WTC11 (cell line): ENCODE measurements around the gene SAMSN1. TPM values are rescaled to one million over a fixed set of nuclear protein-coding genes. Genes with fewer than 3 reads are reported as not detected.

Source experiments
- ATAC-seq: fragments of 200-7000 bp; cut with Tn5 transposase; 2 replicates; pipeline ENCODE4 v1.10.0; 2021; ENCODE audit warnings: mild to moderate bottlenecking, moderate library complexity
- CTCF ChIA-PET: fragments of 300-600 bp; sonication (Branson Sonifier 250); formaldehyde crosslinking; loops from one replicate; lab custom pipeline; 2021; ENCODE audit warnings: antibody characterized with exemption; lab: Charles Lee
- POLR2A ChIA-PET: fragments of 350-600 bp; sonication (Branson Sonifier 250); formaldehyde crosslinking; loops from one replicate; lab custom pipeline; 2021; ENCODE audit warnings: antibody characterized with exemption; lab: Charles Lee
- DNase-seq: peaks from one replicate; pipeline ENCODE4 v3.0.0; 2021; ENCODE audit warnings: low spot score
- H3K27ac Mint-ChIP-seq: 2 replicates; pipeline ENCODE4 v1.8.0; 2021; ENCODE audit warnings: mixed read lengths
- H3K27me3 Mint-ChIP-seq: 2 replicates; pipeline ENCODE4 v1.8.0; 2021; ENCODE audit warnings: low read depth, mild to moderate bottlenecking, moderate library complexity, mixed read lengths
- H3K36me3 Mint-ChIP-seq: 2 replicates; pipeline ENCODE4 v1.8.0; 2021; ENCODE audit warnings: mixed read lengths
- H3K4me1 Mint-ChIP-seq: 2 replicates; pipeline ENCODE4 v1.8.0; 2022; ENCODE audit warnings: mixed read lengths
- H3K4me3 Mint-ChIP-seq: 2 replicates; pipeline ENCODE4 v1.8.0; 2021; ENCODE audit warnings: mild to moderate bottlenecking, moderate library complexity, mixed read lengths
- H3K9me3 Mint-ChIP-seq: 2 replicates; pipeline ENCODE4 v1.8.0; 2021; ENCODE audit warnings: mixed read lengths
- CREB1 ChIP-seq: sonication (generic); formaldehyde crosslinking; IDR thresholded peaks from 2 replicates; pipeline ENCODE4 v1.8.0; 2023; ENCODE audit warnings: mild to moderate bottlenecking, missing genetic modification reagents
- CREM ChIP-seq: sonication (generic); formaldehyde crosslinking; IDR thresholded peaks from 2 replicates; pipeline ENCODE4 v1.8.1; 2022; ENCODE audit warnings: mild to moderate bottlenecking, missing genetic modification reagents, moderate library complexity
- GABPB1 ChIP-seq: sonication (generic); formaldehyde crosslinking; IDR thresholded peaks from 2 replicates; pipeline ENCODE4 v1.8.1; 2023; ENCODE audit warnings: mild to moderate bottlenecking, missing genetic modification reagents
- GRHL2 ChIP-seq: fragments of 250-450 bp; sonication (Bioruptor Pico); IDR thresholded peaks from 2 replicates; pipeline ENCODE4 v1.8.0; 2022; ENCODE audit warnings: mild to moderate bottlenecking, moderate library complexity; ENCODE audit not compliant: insufficient replicate concordance, severe bottlenecking
- IRF2 ChIP-seq: sonication (generic); formaldehyde crosslinking; IDR thresholded peaks from 2 replicates; pipeline ENCODE4 v1.8.0; 2022; ENCODE audit warnings: low read depth, missing genetic modification reagents, borderline replicate concordance
- MYBL2 ChIP-seq: sonication (generic); formaldehyde crosslinking; IDR thresholded peaks from 2 replicates; pipeline ENCODE4 v1.8.1; 2023; ENCODE audit warnings: mild to moderate bottlenecking, moderate library complexity, missing genetic modification reagents
- NFYB ChIP-seq: sonication (generic); formaldehyde crosslinking; conservative IDR thresholded peaks from 2 replicates; pipeline ENCODE4 v1.8.0; 2022; ENCODE audit warnings: low read depth, missing genetic modification reagents
- SMAD3 ChIP-seq: sonication (generic); formaldehyde crosslinking; IDR thresholded peaks from 2 replicates; pipeline ENCODE4 v1.8.0; 2022; ENCODE audit warnings: missing genetic modification reagents, mild to moderate bottlenecking, borderline replicate concordance
- SMAD4 ChIP-seq: sonication (generic); formaldehyde crosslinking; IDR thresholded peaks from 2 replicates; pipeline ENCODE4 v1.8.0; 2022; ENCODE audit warnings: mild to moderate bottlenecking, missing genetic modification reagents
- ZNF671 ChIP-seq: fragments of 250-450 bp; sonication (Bioruptor Pico); IDR thresholded peaks from 2 replicates; pipeline ENCODE4 v1.8.0; 2021; ENCODE audit warnings: mild to moderate bottlenecking
- total RNA-seq: library from RNA; stranded (reverse); gene quantifications from 3 replicates; pipeline ENCODE4 v1.2.3, GENCODE V29; 2021
- TF ChIP-seq, protein P1 (sequence below): sonication (generic); formaldehyde crosslinking; IDR thresholded peaks from 2 replicates; pipeline ENCODE4 v1.8.0; 2022; ENCODE audit warnings: mild to moderate bottlenecking, missing genetic modification reagents
- TF ChIP-seq, protein P2 (sequence below): sonication (generic); formaldehyde crosslinking; IDR thresholded peaks from 2 replicates; pipeline ENCODE4 v1.8.1; 2022; ENCODE audit warnings: low read depth, missing genetic modification reagents, borderline replicate concordance
- TF ChIP-seq, protein P3 (sequence below): fragments of 250-450 bp; sonication (Bioruptor Pico); IDR thresholded peaks from 2 replicates; pipeline ENCODE4 v1.9.0; 2021; ENCODE audit warnings: mild to moderate bottlenecking, borderline replicate concordance
- TF ChIP-seq, protein P4 (sequence below): sonication (generic); formaldehyde crosslinking; conservative IDR thresholded peaks from 2 replicates; pipeline ENCODE4 v1.8.1; 2022; ENCODE audit warnings: mild to moderate bottlenecking, missing genetic modification reagents
- TF ChIP-seq, protein P5 (sequence below): fragments of 250-450 bp; sonication (Bioruptor Pico); IDR thresholded peaks from 2 replicates; pipeline ENCODE4 v1.9.0; 2021; ENCODE audit warnings: mild to moderate bottlenecking
- TF ChIP-seq, protein P6 (sequence below): sonication (generic); formaldehyde crosslinking; IDR thresholded peaks from 2 replicates; pipeline ENCODE4 v1.8.0; 2022; ENCODE audit warnings: missing genetic modification reagents
- TF ChIP-seq, protein P7 (sequence below): sonication (generic); formaldehyde crosslinking; IDR thresholded peaks from 2 replicates; pipeline ENCODE4 v1.8.1; 2023; ENCODE audit warnings: mild to moderate bottlenecking, missing genetic modification reagents, moderate library complexity
- TF ChIP-seq, protein P8 (sequence below): sonication (generic); formaldehyde crosslinking; IDR thresholded peaks from 2 replicates; pipeline ENCODE4 v1.8.1; 2022; ENCODE audit warnings: missing genetic modification reagents, borderline replicate concordance

SAMSN1 gene
- total RNA-seq, 1 experiment from 2014 or later = 1.2 TPM

DNA sequence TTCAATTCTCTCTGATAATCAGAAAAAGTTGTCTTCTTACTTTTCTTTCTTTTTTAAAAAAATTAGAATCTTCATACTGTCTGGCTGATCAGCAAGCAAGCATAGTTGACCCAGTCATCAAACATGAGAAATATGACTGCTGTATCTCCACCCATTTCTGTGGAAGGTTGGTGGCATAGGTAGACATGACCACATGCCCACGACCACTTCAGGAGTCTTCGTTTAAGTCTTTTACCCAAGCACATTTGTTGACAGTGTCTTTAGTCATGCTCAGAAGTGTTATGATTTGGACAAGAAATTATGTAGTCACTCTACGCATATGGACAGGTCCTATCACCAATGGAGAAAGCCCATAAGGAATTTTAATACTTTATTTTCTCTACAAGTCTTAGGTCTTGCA lies 88.4 kb downstream of the SAMSN1 start:
- Mint-ChIP-seq H3K9me3 (peaks cover 9% of the 10 kb centered on the region), H3K4me3 (no peak overlapping the region), H3K27ac (no peak overlapping the region), H3K4me1 (peaks cover 27% of the 10 kb centered on the region)
- ChIA-PET CTCF (no interaction called here), POLR2A (no interaction called here)
- ATAC-seq (no peak), DNase-seq (no peak)
- TF ChIP-seq, protein P1, sequence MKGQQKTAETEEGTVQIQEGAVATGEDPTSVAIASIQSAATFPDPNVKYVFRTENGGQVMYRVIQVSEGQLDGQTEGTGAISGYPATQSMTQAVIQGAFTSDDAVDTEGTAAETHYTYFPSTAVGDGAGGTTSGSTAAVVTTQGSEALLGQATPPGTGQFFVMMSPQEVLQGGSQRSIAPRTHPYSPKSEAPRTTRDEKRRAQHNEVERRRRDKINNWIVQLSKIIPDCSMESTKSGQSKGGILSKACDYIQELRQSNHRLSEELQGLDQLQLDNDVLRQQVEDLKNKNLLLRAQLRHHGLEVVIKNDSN (CRISPR knock-in tag) = no peak
- TF ChIP-seq ZNF671 (CRISPR knock-in tag) (no peak), SMAD3 (CRISPR knock-in tag) (no peak), MYBL2 (no peak), GRHL2 (CRISPR knock-in tag) (no peak), GABPB1 (no peak)
- TF ChIP-seq, all 79 proteins: peak for 0
- Mint-ChIP-seq H3K36me3 (peaks cover 3% of the 10 kb centered on the region; the same call in 1 of the 2 replicates), H3K27me3 (no peaks in the 10 kb centered on the region)

DNA sequence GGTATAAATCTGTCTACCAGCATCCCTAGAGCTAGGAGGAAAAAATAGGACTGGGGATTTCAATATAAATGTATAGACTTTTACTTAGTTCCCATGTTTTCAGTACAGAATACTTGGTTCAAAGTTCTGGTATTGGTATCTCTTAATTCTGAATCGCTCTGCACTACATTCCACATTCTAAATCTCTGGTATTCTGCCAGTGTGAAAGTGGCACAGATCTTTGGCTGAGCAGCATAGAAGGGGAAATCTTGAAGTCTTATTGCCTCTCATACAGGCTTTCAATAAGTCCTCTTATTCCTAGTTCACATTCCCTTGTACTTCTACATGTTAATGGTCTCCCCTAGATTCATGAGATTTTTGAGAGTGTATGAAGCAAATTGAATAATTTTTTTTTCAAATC lies 89.2 kb downstream of the SAMSN1 start:
- POLR2A ChIA-PET = no interaction called here
- Mint-ChIP-seq H3K27ac (no peak overlapping the region), H3K4me1 (peaks cover 27% of the 10 kb centered on the region), H3K4me3 (no peak overlapping the region), H3K9me3 (peaks cover 9% of the 10 kb centered on the region), H3K27me3 (no peaks in the 10 kb centered on the region), H3K36me3 (peaks cover 3% of the 10 kb centered on the region; the same call in 1 of the 2 replicates)
- DNase-seq = no peak
- ATAC-seq = no peak
- CTCF ChIA-PET = no interaction called here
- TF ChIP-seq, protein P2, sequence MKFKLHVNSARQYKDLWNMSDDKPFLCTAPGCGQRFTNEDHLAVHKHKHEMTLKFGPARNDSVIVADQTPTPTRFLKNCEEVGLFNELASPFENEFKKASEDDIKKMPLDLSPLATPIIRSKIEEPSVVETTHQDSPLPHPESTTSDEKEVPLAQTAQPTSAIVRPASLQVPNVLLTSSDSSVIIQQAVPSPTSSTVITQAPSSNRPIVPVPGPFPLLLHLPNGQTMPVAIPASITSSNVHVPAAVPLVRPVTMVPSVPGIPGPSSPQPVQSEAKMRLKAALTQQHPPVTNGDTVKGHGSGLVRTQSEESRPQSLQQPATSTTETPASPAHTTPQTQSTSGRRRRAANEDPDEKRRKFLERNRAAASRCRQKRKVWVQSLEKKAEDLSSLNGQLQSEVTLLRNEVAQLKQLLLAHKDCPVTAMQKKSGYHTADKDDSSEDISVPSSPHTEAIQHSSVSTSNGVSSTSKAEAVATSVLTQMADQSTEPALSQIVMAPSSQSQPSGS (CRISPR knock-in tag) = no peak
- no peak for TF ChIP-seq NFYB (CRISPR knock-in tag)
- TF ChIP-seq, protein P3, sequence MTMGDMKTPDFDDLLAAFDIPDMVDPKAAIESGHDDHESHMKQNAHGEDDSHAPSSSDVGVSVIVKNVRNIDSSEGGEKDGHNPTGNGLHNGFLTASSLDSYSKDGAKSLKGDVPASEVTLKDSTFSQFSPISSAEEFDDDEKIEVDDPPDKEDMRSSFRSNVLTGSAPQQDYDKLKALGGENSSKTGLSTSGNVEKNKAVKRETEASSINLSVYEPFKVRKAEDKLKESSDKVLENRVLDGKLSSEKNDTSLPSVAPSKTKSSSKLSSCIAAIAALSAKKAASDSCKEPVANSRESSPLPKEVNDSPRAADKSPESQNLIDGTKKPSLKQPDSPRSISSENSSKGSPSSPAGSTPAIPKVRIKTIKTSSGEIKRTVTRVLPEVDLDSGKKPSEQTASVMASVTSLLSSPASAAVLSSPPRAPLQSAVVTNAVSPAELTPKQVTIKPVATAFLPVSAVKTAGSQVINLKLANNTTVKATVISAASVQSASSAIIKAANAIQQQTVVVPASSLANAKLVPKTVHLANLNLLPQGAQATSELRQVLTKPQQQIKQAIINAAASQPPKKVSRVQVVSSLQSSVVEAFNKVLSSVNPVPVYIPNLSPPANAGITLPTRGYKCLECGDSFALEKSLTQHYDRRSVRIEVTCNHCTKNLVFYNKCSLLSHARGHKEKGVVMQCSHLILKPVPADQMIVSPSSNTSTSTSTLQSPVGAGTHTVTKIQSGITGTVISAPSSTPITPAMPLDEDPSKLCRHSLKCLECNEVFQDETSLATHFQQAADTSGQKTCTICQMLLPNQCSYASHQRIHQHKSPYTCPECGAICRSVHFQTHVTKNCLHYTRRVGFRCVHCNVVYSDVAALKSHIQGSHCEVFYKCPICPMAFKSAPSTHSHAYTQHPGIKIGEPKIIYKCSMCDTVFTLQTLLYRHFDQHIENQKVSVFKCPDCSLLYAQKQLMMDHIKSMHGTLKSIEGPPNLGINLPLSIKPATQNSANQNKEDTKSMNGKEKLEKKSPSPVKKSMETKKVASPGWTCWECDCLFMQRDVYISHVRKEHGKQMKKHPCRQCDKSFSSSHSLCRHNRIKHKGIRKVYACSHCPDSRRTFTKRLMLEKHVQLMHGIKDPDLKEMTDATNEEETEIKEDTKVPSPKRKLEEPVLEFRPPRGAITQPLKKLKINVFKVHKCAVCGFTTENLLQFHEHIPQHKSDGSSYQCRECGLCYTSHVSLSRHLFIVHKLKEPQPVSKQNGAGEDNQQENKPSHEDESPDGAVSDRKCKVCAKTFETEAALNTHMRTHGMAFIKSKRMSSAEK (CRISPR knock-in tag) = no peak
- no peak for TF ChIP-seq IRF2 (CRISPR knock-in tag)
- TF ChIP-seq, protein P4, sequence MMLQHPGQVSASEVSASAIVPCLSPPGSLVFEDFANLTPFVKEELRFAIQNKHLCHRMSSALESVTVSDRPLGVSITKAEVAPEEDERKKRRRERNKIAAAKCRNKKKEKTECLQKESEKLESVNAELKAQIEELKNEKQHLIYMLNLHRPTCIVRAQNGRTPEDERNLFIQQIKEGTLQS (CRISPR knock-in tag) = no peak
- TF ChIP-seq, protein P5, sequence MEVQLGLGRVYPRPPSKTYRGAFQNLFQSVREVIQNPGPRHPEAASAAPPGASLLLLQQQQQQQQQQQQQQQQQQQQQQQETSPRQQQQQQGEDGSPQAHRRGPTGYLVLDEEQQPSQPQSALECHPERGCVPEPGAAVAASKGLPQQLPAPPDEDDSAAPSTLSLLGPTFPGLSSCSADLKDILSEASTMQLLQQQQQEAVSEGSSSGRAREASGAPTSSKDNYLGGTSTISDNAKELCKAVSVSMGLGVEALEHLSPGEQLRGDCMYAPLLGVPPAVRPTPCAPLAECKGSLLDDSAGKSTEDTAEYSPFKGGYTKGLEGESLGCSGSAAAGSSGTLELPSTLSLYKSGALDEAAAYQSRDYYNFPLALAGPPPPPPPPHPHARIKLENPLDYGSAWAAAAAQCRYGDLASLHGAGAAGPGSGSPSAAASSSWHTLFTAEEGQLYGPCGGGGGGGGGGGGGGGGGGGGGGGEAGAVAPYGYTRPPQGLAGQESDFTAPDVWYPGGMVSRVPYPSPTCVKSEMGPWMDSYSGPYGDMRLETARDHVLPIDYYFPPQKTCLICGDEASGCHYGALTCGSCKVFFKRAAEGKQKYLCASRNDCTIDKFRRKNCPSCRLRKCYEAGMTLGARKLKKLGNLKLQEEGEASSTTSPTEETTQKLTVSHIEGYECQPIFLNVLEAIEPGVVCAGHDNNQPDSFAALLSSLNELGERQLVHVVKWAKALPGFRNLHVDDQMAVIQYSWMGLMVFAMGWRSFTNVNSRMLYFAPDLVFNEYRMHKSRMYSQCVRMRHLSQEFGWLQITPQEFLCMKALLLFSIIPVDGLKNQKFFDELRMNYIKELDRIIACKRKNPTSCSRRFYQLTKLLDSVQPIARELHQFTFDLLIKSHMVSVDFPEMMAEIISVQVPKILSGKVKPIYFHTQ = no peak
- TF ChIP-seq SMAD4 = no peak
- TF ChIP-seq CREB1 (CRISPR knock-in tag) = no peak
- TF ChIP-seq, protein P6, sequence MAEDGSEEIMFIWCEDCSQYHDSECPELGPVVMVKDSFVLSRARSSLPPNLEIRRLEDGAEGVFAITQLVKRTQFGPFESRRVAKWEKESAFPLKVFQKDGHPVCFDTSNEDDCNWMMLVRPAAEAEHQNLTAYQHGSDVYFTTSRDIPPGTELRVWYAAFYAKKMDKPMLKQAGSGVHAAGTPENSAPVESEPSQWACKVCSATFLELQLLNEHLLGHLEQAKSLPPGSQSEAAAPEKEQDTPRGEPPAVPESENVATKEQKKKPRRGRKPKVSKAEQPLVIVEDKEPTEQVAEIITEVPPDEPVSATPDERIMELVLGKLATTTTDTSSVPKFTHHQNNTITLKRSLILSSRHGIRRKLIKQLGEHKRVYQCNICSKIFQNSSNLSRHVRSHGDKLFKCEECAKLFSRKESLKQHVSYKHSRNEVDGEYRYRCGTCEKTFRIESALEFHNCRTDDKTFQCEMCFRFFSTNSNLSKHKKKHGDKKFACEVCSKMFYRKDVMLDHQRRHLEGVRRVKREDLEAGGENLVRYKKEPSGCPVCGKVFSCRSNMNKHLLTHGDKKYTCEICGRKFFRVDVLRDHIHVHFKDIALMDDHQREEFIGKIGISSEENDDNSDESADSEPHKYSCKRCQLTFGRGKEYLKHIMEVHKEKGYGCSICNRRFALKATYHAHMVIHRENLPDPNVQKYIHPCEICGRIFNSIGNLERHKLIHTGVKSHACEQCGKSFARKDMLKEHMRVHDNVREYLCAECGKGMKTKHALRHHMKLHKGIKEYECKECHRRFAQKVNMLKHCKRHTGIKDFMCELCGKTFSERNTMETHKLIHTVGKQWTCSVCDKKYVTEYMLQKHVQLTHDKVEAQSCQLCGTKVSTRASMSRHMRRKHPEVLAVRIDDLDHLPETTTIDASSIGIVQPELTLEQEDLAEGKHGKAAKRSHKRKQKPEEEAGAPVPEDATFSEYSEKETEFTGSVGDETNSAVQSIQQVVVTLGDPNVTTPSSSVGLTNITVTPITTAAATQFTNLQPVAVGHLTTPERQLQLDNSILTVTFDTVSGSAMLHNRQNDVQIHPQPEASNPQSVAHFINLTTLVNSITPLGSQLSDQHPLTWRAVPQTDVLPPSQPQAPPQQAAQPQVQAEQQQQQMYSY (CRISPR knock-in tag) = no peak
- no peak for TF ChIP-seq CREM
- TF ChIP-seq, protein P7, sequence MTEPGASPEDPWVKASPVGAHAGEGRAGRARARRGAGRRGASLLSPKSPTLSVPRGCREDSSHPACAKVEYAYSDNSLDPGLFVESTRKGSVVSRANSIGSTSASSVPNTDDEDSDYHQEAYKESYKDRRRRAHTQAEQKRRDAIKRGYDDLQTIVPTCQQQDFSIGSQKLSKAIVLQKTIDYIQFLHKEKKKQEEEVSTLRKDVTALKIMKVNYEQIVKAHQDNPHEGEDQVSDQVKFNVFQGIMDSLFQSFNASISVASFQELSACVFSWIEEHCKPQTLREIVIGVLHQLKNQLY (CRISPR knock-in tag) = no peak
- TF ChIP-seq, protein P8, sequence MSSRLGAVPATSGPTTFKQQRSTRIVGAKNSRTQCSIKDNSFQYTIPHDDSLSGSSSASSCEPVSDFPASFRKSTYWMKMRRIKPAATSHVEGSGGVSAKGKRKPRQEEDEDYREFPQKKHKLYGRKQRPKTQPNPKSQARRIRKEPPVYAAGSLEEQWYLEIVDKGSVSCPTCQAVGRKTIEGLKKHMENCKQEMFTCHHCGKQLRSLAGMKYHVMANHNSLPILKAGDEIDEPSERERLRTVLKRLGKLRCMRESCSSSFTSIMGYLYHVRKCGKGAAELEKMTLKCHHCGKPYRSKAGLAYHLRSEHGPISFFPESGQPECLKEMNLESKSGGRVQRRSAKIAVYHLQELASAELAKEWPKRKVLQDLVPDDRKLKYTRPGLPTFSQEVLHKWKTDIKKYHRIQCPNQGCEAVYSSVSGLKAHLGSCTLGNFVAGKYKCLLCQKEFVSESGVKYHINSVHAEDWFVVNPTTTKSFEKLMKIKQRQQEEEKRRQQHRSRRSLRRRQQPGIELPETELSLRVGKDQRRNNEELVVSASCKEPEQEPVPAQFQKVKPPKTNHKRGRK (CRISPR knock-in tag) = no peak
